ENCODE data around the gene DEDD2.

The DEDD2 gene

DNA sequence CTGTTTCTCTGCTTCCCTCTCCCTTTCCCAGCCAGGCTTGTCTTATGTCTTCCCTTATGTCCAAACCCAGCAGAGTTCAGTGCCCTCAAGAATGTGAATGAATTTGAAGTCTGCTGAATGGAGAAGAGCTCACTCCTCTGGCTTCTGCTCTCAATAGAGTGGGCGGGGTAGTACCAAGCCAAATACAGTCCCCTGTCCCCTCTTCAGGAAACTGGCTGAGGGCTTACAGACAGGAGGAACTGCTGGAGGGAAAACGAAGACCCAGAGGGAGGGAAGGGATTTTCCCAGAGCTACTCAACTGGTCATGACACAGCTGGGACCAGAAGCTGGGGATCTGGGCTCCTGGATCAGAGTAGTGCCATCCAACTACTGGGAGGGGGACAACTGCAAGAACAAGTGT is 52.3 kb downstream of the DEDD2 start:
- H2AFZ ChIP-seq (ENCODE audit: low read depth), result no peak overlapping the region
- no peaks in the 10 kb centered on the region for H4K20me1 ChIP-seq (ENCODE audit: insufficient read depth)
- no peak overlapping the region for H3K9ac ChIP-seq
- no peak overlapping the region for H3K4me3 ChIP-seq (IDR thresholded peaks at IDR 0.05; ENCODE audit: insufficient read depth, low read depth, low read length)
- peaks cover 92% of the 10 kb centered on the region for H3K27me3 ChIP-seq (ENCODE audit: insufficient read depth, low read depth)
- no peak overlapping the region for H3K27ac ChIP-seq
- H3K4me2 ChIP-seq, result no peak overlapping the region
- H3K36me3 ChIP-seq (ENCODE audit: insufficient read depth), result no peaks in the 10 kb centered on the region
- no peaks in the 10 kb centered on the region for H3K4me1 ChIP-seq (ENCODE audit: low read depth, poor library complexity, severe bottlenecking)
- TF ChIP-seq, protein P1, sequence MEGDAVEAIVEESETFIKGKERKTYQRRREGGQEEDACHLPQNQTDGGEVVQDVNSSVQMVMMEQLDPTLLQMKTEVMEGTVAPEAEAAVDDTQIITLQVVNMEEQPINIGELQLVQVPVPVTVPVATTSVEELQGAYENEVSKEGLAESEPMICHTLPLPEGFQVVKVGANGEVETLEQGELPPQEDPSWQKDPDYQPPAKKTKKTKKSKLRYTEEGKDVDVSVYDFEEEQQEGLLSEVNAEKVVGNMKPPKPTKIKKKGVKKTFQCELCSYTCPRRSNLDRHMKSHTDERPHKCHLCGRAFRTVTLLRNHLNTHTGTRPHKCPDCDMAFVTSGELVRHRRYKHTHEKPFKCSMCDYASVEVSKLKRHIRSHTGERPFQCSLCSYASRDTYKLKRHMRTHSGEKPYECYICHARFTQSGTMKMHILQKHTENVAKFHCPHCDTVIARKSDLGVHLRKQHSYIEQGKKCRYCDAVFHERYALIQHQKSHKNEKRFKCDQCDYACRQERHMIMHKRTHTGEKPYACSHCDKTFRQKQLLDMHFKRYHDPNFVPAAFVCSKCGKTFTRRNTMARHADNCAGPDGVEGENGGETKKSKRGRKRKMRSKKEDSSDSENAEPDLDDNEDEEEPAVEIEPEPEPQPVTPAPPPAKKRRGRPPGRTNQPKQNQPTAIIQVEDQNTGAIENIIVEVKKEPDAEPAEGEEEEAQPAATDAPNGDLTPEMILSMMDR (conservative IDR thresholded peaks at IDR 0.05; ENCODE audit: low read depth, low read length), result no peak
- no peaks in the 10 kb centered on the region for H3K79me2 ChIP-seq (ENCODE audit: insufficient read depth, low read depth)

DNA sequence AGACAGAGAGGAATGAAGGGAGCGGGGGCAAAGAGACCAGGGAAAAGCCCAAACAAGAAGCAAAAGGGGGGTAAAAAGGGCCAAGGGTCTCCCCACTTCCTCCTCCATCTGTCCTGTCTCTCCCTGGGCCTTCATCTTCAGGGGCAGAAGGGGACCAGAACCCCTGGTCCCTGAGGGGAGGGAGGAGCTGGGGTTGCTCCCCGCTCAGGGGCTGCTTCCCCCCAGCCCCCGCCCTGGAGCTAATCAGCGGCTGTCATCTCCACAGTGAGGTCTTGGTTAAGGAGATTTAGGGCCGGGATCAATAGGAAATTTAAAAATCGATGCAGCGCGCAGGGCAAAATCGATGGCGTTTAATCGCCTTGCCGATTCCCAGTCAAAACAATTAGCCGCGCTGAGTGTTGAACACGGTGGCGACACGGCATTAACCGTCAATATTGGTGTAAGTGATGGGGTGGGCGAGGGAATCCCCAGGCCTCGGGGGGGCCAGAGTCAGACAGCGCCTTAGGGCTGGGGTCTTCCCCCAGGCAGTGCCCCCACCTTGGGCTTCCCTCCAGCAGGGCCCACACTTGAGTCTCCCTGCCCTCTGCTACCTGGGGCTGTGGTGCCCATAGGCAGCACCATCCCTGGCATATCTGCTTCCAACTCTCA is 55.7 kb downstream of the DEDD2 start:
- Histone ChIP-seq H3K27me3 (ENCODE audit: insufficient read depth, low read depth) (peaks cover 96% of the 10 kb centered on the region), H3K4me3 (IDR thresholded peaks at IDR 0.05; ENCODE audit: insufficient read depth, low read depth, low read length) (no peak overlapping the region), H3K79me2 (ENCODE audit: insufficient read depth, low read depth) (no peaks in the 10 kb centered on the region), H4K20me1 (ENCODE audit: insufficient read depth) (no peaks in the 10 kb centered on the region), H3K4me2 (no peak overlapping the region), H3K4me1 (ENCODE audit: low read depth, poor library complexity, severe bottlenecking) (no peaks in the 10 kb centered on the region), H3K36me3 (ENCODE audit: insufficient read depth) (no peaks in the 10 kb centered on the region), H2AFZ (ENCODE audit: low read depth) (no peak overlapping the region), H3K9ac (no peak overlapping the region), H3K27ac (no peak overlapping the region)
- TF ChIP-seq, protein P1 (conservative IDR thresholded peaks at IDR 0.05; ENCODE audit: low read depth, low read length), result no peak

DNA sequence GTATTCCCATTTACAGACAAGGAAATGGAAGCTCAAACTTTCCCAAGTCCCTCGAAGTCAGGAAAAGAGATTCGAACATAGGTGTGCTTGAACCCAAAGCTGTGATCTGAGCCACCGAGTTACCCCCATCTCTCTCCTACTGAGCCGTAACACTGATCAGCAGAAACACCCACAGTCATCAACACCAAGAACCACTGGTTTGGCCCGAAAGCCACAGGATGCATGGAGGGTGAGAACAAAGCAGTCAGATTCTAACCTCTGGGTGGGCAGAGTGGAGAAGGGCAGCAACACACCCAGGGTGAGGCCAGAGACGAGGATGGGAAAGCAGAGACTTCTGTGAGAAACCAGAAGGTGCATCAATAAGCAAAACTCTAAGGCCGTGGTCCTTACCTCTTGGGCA is 57.5 kb downstream of the DEDD2 start:
- peaks cover 98% of the 10 kb centered on the region for H3K27me3 ChIP-seq (ENCODE audit: insufficient read depth, low read depth)
- no peak overlapping the region for H3K4me3 ChIP-seq (IDR thresholded peaks at IDR 0.05; ENCODE audit: insufficient read depth, low read depth, low read length)
- H3K9ac ChIP-seq, result no peak overlapping the region
- H3K79me2 ChIP-seq (ENCODE audit: insufficient read depth, low read depth), result no peaks in the 10 kb centered on the region
- H2AFZ ChIP-seq (ENCODE audit: low read depth), result no peak overlapping the region
- TF ChIP-seq, protein P1 (conservative IDR thresholded peaks at IDR 0.05; ENCODE audit: low read depth, low read length), result no peak
- no peak overlapping the region for H3K4me2 ChIP-seq
- H3K36me3 ChIP-seq (ENCODE audit: insufficient read depth), result no peaks in the 10 kb centered on the region
- no peak overlapping the region for H3K27ac ChIP-seq
- H4K20me1 ChIP-seq (ENCODE audit: insufficient read depth), result no peaks in the 10 kb centered on the region
- H3K4me1 ChIP-seq (ENCODE audit: low read depth, poor library complexity, severe bottlenecking), result no peaks in the 10 kb centered on the region

DNA sequence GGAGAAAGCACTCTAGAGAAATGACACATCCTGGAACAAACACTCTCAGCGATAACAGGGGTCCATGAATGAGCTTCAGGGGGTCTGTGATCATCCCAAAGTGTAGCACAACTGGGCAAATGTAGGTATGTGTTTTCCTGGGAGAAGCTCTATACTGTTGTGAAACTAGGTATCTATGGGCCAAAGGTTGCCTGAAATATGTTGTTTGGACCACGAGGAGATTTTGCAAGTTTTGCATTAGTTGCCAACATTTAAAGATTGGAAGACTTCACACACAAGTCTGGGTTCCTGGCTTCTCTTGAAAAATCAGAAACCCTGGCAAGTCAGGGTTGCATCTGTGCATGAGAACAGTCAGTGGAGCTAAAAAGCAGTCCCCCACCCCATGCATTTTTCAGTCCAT is 58.6 kb downstream of the DEDD2 start:
- H3K9ac ChIP-seq, result no peak overlapping the region
- H3K79me2 ChIP-seq (ENCODE audit: insufficient read depth, low read depth), result no peaks in the 10 kb centered on the region

More for the DNA sequence above, 58.6 kb downstream of the DEDD2 start:
- H3K4me3 ChIP-seq (IDR thresholded peaks at IDR 0.05; ENCODE audit: insufficient read depth, low read depth, low read length), result no peak overlapping the region
- H3K36me3 ChIP-seq (ENCODE audit: insufficient read depth), result no peaks in the 10 kb centered on the region
- H4K20me1 ChIP-seq (ENCODE audit: insufficient read depth), result no peaks in the 10 kb centered on the region
- H3K27me3 ChIP-seq (ENCODE audit: insufficient read depth, low read depth), result peaks cover 98% of the 10 kb centered on the region
- no peaks in the 10 kb centered on the region for H3K4me1 ChIP-seq (ENCODE audit: low read depth, poor library complexity, severe bottlenecking)
- H2AFZ ChIP-seq (ENCODE audit: low read depth), result no peak overlapping the region
- TF ChIP-seq, protein P1 (conservative IDR thresholded peaks at IDR 0.05; ENCODE audit: low read depth, low read length), result no peak
- H3K27ac ChIP-seq, result no peak overlapping the region
- H3K4me2 ChIP-seq, result no peak overlapping the region
